OCI-LY7 (cell line): ENCODE data around the gene CASZ1. TPM values are rescaled to one million over a fixed set of nuclear protein-coding genes. Genes with fewer than 3 reads are reported as not detected.

Experiments used
- BruUV-seq: library from RNA; stranded (reverse); fragments of 400-500 nt; replicated peaks from 2 replicates; lab custom pipeline; 2021; lab: Mats Ljungman, UMichigan
- CTCF ChIA-PET: fragments of 300-600 bp; sonication (Branson Sonifier 250); formaldehyde crosslinking; loops from one replicate; lab custom pipeline; 2022; ENCODE audit warnings: antibody characterized with exemption; ENCODE audit not compliant: unreplicated experiment; lab: Charles Lee
- POLR2A ChIA-PET: fragments of 300-600 bp; sonication (Branson Sonifier 250); formaldehyde crosslinking; loops from one replicate; lab custom pipeline; 2022; ENCODE audit warnings: antibody characterized with exemption; lab: Charles Lee
- DNase-seq: peaks from one replicate; pipeline ENCODE4 v3.0.0-alpha.2; 2015; ENCODE audit warnings: low spot score
- H2AFZ ChIP-seq: fragments of 200-600 bp; sonication (generic), shearing (Covaris generic); 2 replicates; pipeline ENCODE4 v1.6.1; 2014; ENCODE audit warnings: mild to moderate bottlenecking, antibody characterized with exemption, low read length, moderate library complexity
- H3K27ac ChIP-seq: fragments of 200-600 bp; sonication (generic); 2 replicates; pipeline ENCODE4 v1.5.1; 2014; ENCODE audit warnings: mixed run types, low read depth, mild to moderate bottlenecking, moderate library complexity, low read length, inconsistent platforms; ENCODE audit not compliant: poor library complexity, severe bottlenecking
- H3K36me3 ChIP-seq: fragments of 200-600 bp; sonication (generic); 2 replicates; pipeline ENCODE4 v1.6.1; 2014; ENCODE audit warnings: mild to moderate bottlenecking, antibody characterized with exemption, low read length, moderate library complexity, mixed read lengths; ENCODE audit not compliant: insufficient read depth
- H3K4me1 ChIP-seq: fragments of 200-600 bp; sonication (generic); 2 replicates; pipeline ENCODE4 v1.5.1; 2014; ENCODE audit warnings: mild to moderate bottlenecking, low read length; ENCODE audit not compliant: insufficient read depth, poor library complexity, severe bottlenecking
- H3K4me2 ChIP-seq: fragments of 200-600 bp; sonication (generic); 2 replicates; pipeline ENCODE4 v1.6.1; 2014; ENCODE audit warnings: mild to moderate bottlenecking, low read length
- H3K4me3 ChIP-seq: fragments of 200-600 bp; sonication (generic); 2 replicates; pipeline ENCODE4 v1.5.1; 2014; ENCODE audit warnings: mild to moderate bottlenecking, low read depth, low read length; ENCODE audit not compliant: poor library complexity, severe bottlenecking
- H3K79me2 ChIP-seq: fragments of 200-600 bp; sonication (generic); 2 replicates; pipeline ENCODE4 v1.6.1; 2016; ENCODE audit warnings: low read depth, mild to moderate bottlenecking, low read length, moderate library complexity, mixed read lengths; ENCODE audit not compliant: insufficient read depth
- H3K9me2 ChIP-seq: fragments of 200-600 bp; sonication (generic); 2 replicates; pipeline ENCODE4 v1.6.1; 2016; ENCODE audit warnings: mild to moderate bottlenecking, low read length, mixed read lengths; ENCODE audit not compliant: insufficient read depth
- H3K9me3 ChIP-seq: fragments of 200-600 bp; sonication (generic); 2 replicates; pipeline ENCODE4 v1.6.1; 2014; ENCODE audit warnings: mild to moderate bottlenecking, mixed run types, low read length, mixed read lengths
- H4K20me1 ChIP-seq: fragments of 200-600 bp; sonication (generic); 2 replicates; pipeline ENCODE4 v1.6.1; 2014; ENCODE audit warnings: mild to moderate bottlenecking, antibody characterized with exemption, low read length, moderate library complexity, mixed read lengths; ENCODE audit not compliant: insufficient read depth
- EZH2phosphoT487 ChIP-seq: fragments of 200-600 bp; sonication (generic); IDR thresholded peaks from 2 replicates; pipeline ENCODE4 v1.6.1; 2018; ENCODE audit warnings: low read depth, borderline replicate concordance, mild to moderate bottlenecking, mixed run types, antibody characterized with exemption, low read length, moderate library complexity, mixed read lengths
- intact Hi-C: fragments of 100-400 bp; cut with micrococcal nuclease; formaldehyde crosslinking; loops from one replicate; pipeline ENCODE4 v1.10.0; 2022; ENCODE audit not compliant: unreplicated experiment
- total RNA-seq, 2 experiments: library from RNA; depleted of rRNA in 1 of 2; stranded (reverse); fragments of >200 nt in 1 of 2; shearing (Covaris generic) in 1 of 2; gene quantifications; 2 replicates each; pipeline ENCODE4 v1.2.3, GENCODE V29; 2014 to 2022
- TF ChIP-seq, protein P1 (sequence below): fragments of 200-600 bp; sonication (generic); conservative IDR thresholded peaks from 2 replicates; pipeline ENCODE4 v1.5.1; 2014; ENCODE audit warnings: mild to moderate bottlenecking, antibody characterized with exemption, low read length, moderate library complexity, mixed read lengths

The CASZ1 gene
- total RNA-seq, 2 experiments from 2014 or later, result 3.3 to 3.9 TPM

DNA sequence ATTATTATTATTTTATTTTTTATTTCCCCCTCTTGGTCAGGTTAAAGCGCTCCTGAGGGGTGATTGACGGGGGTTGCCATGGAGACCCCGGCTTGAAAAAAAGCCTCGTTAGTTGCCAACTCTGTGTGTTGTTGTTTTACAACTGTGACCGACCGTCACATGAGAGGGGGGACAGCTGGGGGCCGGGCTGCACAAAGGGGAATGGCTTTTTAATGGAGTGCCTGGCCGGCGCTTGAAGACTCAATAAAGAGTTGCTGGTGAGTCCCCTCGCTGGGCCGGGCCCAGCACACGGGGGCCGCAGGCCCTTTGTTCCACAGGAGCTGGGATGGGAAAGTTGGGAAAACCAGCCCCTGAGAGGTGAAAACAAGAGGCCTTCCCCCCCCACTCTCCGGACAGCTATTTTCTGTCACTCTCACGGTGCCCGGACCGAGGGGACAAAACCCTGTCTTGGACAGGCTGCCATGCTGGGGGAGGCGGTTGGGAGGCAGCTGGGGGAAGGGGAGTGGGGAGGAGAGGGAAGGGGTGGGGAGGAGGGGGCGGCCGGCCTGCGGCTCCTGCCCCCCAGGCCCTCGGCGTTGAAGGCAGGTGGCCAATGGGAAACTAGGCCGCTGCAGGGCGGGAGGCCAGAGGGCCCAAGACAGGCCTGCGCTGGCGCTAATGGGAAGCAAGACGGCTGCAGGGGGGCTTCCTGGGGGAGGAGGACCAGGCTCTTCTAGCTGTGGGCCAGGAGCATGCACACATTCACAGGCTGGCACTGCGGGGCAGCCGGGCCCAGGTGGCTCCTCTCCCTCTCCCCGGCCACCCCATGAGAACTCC, 67.6 kb downstream of the CASZ1 start:
- H3K9me3 ChIP-seq, result no peaks in the 10 kb centered on the region
- H3K9me2 ChIP-seq, result no peaks in the 10 kb centered on the region
- H3K4me1 ChIP-seq, result no peaks in the 10 kb centered on the region
- TF ChIP-seq EZH2phosphoT487, result no peak
- TF ChIP-seq, protein P1, sequence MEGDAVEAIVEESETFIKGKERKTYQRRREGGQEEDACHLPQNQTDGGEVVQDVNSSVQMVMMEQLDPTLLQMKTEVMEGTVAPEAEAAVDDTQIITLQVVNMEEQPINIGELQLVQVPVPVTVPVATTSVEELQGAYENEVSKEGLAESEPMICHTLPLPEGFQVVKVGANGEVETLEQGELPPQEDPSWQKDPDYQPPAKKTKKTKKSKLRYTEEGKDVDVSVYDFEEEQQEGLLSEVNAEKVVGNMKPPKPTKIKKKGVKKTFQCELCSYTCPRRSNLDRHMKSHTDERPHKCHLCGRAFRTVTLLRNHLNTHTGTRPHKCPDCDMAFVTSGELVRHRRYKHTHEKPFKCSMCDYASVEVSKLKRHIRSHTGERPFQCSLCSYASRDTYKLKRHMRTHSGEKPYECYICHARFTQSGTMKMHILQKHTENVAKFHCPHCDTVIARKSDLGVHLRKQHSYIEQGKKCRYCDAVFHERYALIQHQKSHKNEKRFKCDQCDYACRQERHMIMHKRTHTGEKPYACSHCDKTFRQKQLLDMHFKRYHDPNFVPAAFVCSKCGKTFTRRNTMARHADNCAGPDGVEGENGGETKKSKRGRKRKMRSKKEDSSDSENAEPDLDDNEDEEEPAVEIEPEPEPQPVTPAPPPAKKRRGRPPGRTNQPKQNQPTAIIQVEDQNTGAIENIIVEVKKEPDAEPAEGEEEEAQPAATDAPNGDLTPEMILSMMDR, result no peak
- no TSS peak for BruUV-seq
- H3K4me3 ChIP-seq, result no peak overlapping the region
- no peak overlapping the region for H3K27ac ChIP-seq
- no peaks in the 10 kb centered on the region for H3K79me2 ChIP-seq
- no peaks in the 10 kb centered on the region for H4K20me1 ChIP-seq
- no peak overlapping the region for H3K4me2 ChIP-seq
- no peak overlapping the region for H2AFZ ChIP-seq
- ChIA-PET CTCF (no interaction called here), POLR2A (no interaction called here)
- DNase-seq, result no peak
- no peaks in the 10 kb centered on the region for H3K36me3 ChIP-seq
- intact Hi-C loops, result no loop called here

DNA sequence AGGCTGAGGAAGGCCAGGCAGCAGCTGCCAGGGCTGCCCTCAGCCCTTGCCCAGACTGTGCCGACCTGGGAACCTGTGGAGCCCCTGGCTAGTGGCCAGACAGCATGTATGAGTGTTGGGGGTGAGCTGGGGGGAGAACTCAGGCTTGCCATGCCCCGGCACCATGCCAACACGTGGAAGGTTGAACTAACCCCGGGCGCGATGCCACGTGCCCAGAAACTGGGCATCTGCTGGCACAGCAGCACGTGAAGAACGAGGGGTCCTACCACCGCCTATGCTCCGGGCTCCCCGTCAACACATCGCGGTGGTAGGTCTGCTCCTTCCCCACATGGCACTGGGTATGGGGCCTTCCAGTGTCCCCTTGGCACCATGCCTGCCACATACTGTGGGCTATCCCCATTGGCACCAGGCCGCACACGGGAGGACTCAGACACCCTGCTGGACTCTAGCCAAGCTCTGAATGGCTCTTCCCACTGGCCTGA, 68.7 kb downstream of the CASZ1 start:
- POLR2A ChIA-PET, result no interaction called here
- Histone ChIP-seq H3K4me1 (no peaks in the 10 kb centered on the region), H3K4me3 (no peak overlapping the region), H3K9me2 (no peaks in the 10 kb centered on the region), H3K9me3 (no peaks in the 10 kb centered on the region), H4K20me1 (no peaks in the 10 kb centered on the region), H3K4me2 (no peak overlapping the region), H3K27ac (no peak overlapping the region), H3K36me3 (no peaks in the 10 kb centered on the region), H2AFZ (no peak overlapping the region), H3K79me2 (no peaks in the 10 kb centered on the region)
- no TSS peak for BruUV-seq
- CTCF ChIA-PET, result no interaction called here
- DNase-seq, result no peak
- intact Hi-C loops, result no loop called here
- TF ChIP-seq, protein P1, result no peak
- no peak for TF ChIP-seq EZH2phosphoT487

DNA sequence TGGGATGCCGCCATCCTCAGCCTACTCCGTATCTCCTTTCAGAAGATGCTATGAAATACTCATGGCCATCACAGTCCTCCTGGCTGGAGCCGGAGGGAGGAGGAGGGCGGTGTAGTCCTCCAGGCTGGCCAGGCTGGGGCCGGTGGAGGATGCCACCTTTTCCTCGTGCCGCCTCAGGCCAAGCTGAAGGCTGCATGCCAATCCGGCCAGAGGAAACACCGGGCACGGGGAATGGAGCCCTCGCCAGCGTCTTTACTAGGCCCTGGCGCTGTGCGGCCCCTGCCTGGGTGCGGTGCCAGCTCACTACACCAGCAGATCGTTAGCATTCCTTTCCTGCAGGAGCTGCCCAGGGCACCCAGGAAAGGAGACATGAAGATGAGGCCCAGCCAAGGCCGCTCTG, 70.1 kb downstream of the CASZ1 start:
- no TSS peak for BruUV-seq
- Histone ChIP-seq H3K4me1 (no peaks in the 10 kb centered on the region), H3K79me2 (no peaks in the 10 kb centered on the region), H3K4me3 (no peak overlapping the region), H3K27ac (no peak overlapping the region), H3K4me2 (no peak overlapping the region), H3K9me2 (no peaks in the 10 kb centered on the region), H3K36me3 (no peaks in the 10 kb centered on the region), H4K20me1 (no peaks in the 10 kb centered on the region), H3K9me3 (no peaks in the 10 kb centered on the region), H2AFZ (no peak overlapping the region)
- no peak for DNase-seq
- intact Hi-C loops, result no loop called here
- ChIA-PET CTCF (no interaction called here), POLR2A (no interaction called here)
- TF ChIP-seq, protein P1, result no peak
- no peak for TF ChIP-seq EZH2phosphoT487
